OCI-LY3 (cell line): Measurements from ENCODE around the gene WNT6.

Source experiments
- H2AFZ ChIP-seq: fragments of 200-600, 300-600 bp; shearing (Covaris generic); 2 replicates; pipeline ENCODE4 v1.6.0; 2014; ENCODE audit warnings: antibody characterized with exemption, low read depth, low read length
- H3K27ac ChIP-seq: fragments of 200-600, 300-600 bp; sonication (generic); 2 replicates; pipeline ENCODE4 v1.5.1; 2014; ENCODE audit warnings: mild to moderate bottlenecking, low read length, moderate library complexity, mixed read lengths
- H3K27me3 ChIP-seq: fragments of 200-600, 300-600 bp; sonication (generic); 2 replicates; pipeline ENCODE4 v1.6.1; 2014; ENCODE audit warnings: low read depth, low read length, mixed read lengths
- H3K36me3 ChIP-seq: fragments of 200-600, 300-600 bp; sonication (generic); replicated peaks from 2 replicates; pipeline ENCODE3; 2014; ENCODE audit warnings: low read depth, low read length, mixed read lengths
- H3K4me1 ChIP-seq: fragments of 300-600, 200-600 bp; sonication (generic); 2 replicates; pipeline ENCODE4 v1.6.1; 2014; ENCODE audit warnings: low read length, mixed read lengths
- H3K4me2 ChIP-seq: fragments of 200-600, 300-600 bp; sonication (generic); 2 replicates; pipeline ENCODE4 v1.6.1; 2014; ENCODE audit warnings: low read length, mixed read lengths
- H3K4me3 ChIP-seq: fragments of 300-600, 200-600 bp; sonication (generic); 2 replicates; pipeline ENCODE4 v1.5.1; 2014; ENCODE audit warnings: antibody characterized with exemption, mild to moderate bottlenecking, low read length, moderate library complexity
- H3K79me2 ChIP-seq: fragments of 300-600, 200-600 bp; shearing (Covaris generic); 2 replicates; pipeline ENCODE4 v1.6.1; 2014; ENCODE audit warnings: mild to moderate bottlenecking, low read length, mixed read lengths
- H3K9ac ChIP-seq: fragments of 300-600, 200-600 bp; shearing (Covaris generic); 2 replicates; pipeline ENCODE4 v1.6.0; 2014; ENCODE audit warnings: mild to moderate bottlenecking, low read length, moderate library complexity
- H3K9me3 ChIP-seq: fragments of 200-600, 300-600 bp; shearing (Covaris generic); 2 replicates; pipeline ENCODE4 v1.6.1; 2014; ENCODE audit warnings: low read length, mixed read lengths; ENCODE audit not compliant: insufficient read depth
- H4K20me1 ChIP-seq: fragments of 200-600, 300-600 bp; sonication (generic); 2 replicates; pipeline ENCODE4 v1.6.1; 2016; ENCODE audit warnings: low read length, mixed read lengths; ENCODE audit not compliant: insufficient read depth
- EZH2phosphoT487 ChIP-seq: fragments of 200-600 bp; shearing (Covaris generic); IDR thresholded peaks from 2 replicates; pipeline ENCODE4 v1.6.1; 2018; ENCODE audit warnings: antibody characterized with exemption, mixed run types, low read depth
- TF ChIP-seq, protein P1 (sequence below): fragments of 200-600, 300-600 bp; sonication (generic); IDR thresholded peaks from 2 replicates; pipeline ENCODE4 v1.5.1; 2014; ENCODE audit warnings: antibody characterized with exemption, low read length, low read depth

The WNT6 gene

DNA sequence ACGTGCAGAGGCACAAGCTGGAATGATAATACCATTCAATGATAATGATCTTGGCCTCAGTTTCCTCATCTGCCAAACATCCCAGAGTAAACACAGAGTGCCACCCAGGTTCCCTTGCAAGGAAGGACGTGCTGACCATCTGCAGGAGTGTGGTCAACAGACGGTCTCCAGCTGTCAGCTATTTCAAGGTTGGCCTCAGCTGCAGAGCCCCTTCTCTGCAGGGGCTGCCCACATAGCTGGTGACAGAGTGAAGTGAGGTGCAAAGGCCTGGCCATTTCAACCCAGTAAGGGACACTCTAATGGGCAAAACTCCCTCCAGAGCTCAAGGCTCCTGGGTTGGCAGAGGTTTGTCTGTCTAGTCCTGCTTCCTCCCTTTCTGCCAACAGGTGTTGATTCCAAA, 8.3 kb upstream of the WNT6 start:
- Histone ChIP-seq H3K27me3 (no peaks in the 10 kb centered on the region; the same call in 1 of the 2 replicates), H4K20me1 (no peaks in the 10 kb centered on the region), H3K4me1 (no peaks in the 10 kb centered on the region), H2AFZ (no peak overlapping the region), H3K36me3 (no peaks in the 10 kb centered on the region), H3K9ac (no peak overlapping the region), H3K27ac (no peak overlapping the region), H3K4me2 (no peak overlapping the region), H3K79me2 (no peaks in the 10 kb centered on the region), H3K4me3 (no peak overlapping the region), H3K9me3 (no peaks in the 10 kb centered on the region)
- TF ChIP-seq, protein P1, sequence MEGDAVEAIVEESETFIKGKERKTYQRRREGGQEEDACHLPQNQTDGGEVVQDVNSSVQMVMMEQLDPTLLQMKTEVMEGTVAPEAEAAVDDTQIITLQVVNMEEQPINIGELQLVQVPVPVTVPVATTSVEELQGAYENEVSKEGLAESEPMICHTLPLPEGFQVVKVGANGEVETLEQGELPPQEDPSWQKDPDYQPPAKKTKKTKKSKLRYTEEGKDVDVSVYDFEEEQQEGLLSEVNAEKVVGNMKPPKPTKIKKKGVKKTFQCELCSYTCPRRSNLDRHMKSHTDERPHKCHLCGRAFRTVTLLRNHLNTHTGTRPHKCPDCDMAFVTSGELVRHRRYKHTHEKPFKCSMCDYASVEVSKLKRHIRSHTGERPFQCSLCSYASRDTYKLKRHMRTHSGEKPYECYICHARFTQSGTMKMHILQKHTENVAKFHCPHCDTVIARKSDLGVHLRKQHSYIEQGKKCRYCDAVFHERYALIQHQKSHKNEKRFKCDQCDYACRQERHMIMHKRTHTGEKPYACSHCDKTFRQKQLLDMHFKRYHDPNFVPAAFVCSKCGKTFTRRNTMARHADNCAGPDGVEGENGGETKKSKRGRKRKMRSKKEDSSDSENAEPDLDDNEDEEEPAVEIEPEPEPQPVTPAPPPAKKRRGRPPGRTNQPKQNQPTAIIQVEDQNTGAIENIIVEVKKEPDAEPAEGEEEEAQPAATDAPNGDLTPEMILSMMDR = no peak
- no peak for TF ChIP-seq EZH2phosphoT487

DNA sequence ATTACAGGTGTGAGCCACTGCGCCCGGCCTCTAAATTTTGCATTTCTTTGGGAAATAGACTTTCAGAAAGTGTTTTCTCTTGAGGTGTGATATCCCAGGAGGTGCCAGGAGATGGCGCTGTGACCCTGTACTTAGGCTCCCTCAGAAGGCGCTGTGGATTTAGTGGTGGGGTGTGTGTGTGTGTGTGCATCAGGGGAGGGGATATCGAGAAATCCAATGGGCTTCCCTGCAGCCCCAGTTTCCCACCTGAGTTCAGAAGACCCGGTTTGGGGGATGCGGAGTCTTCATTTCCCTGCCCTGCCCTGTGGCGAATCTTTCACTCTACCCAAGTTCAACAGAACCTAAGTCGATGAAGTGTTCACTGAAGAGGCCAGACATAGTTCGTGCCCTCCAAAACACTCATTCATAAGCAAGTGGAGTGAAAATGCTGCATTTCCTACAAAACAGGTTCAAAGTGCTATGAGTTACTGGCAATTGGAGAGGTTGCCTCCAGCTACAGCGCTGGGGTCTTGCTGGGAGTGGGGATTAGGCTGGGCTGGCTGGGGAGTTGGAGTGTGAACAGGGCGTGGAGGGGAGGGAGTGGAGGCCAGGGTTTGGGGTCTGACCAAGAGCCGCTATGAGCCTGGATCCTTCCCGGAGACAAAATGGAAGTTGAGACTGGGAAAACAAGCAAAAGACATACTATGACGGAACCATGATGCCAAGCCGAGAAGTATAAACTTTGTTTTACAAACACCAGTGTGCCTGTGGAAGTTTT, 6.5 kb upstream of the WNT6 start:
- Histone ChIP-seq H3K79me2 (no peaks in the 10 kb centered on the region), H3K4me3 (peak overlapping the region; percentile 65), H2AFZ (no peak overlapping the region), H3K36me3 (no peaks in the 10 kb centered on the region), H3K9me3 (no peaks in the 10 kb centered on the region), H3K9ac (no peak overlapping the region), H3K4me2 (peak overlapping the region; percentile 75), H3K4me1 (no peaks in the 10 kb centered on the region), H3K27me3 (no peaks in the 10 kb centered on the region; the same call in 1 of the 2 replicates), H4K20me1 (no peaks in the 10 kb centered on the region), H3K27ac (no peak overlapping the region)
- TF ChIP-seq, protein P1 = peak; percentile 77
- no peak for TF ChIP-seq EZH2phosphoT487

DNA sequence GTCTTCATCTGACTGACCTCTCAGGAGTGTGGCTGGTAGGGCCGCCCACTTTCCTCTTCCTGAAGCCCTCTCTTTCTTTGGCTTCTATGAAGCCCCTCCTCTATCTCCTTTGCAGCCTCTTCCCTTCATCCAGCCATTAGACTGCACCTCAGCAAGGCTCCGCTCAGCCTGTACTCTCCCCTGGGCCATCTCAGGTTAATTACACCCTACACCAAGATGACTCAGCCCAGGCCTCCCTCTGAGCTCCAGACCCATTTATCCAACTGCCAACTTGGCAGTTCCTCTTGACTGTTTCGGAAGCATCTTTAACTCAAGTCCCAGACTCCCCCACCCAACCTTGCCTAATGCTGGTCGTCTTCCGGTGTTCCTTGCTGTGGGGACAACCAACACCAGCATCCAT, 5.8 kb upstream of the WNT6 start:
- Histone ChIP-seq H3K9ac (no peak overlapping the region), H3K27me3 (no peaks in the 10 kb centered on the region; the same call in 1 of the 2 replicates), H3K36me3 (no peaks in the 10 kb centered on the region), H3K79me2 (no peaks in the 10 kb centered on the region), H3K4me1 (no peaks in the 10 kb centered on the region), H4K20me1 (no peaks in the 10 kb centered on the region), H2AFZ (no peak overlapping the region), H3K27ac (no peak overlapping the region), H3K4me3 (no peak overlapping the region), H3K9me3 (no peaks in the 10 kb centered on the region), H3K4me2 (no peak overlapping the region)
- TF ChIP-seq, protein P1 = no peak
- no peak for TF ChIP-seq EZH2phosphoT487

DNA sequence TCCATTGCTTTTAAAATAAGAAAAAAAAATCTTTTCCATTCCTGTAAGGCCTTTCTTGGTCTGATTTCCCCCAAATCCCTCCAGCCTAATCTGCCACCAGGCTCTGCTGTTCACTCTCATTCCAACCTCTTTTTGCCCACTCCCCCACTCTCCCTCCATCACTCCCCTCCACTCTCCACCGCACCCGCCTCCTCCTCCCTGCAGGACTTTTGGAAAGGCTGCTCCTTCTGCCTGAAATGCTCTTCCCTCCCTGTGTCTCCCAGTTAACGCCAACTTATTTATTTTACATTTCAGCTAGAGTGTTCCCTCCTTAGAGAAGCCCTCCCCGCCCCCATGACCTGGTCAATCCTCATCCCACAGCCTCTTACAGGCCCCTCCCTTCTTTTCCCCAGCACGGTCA, 4.7 kb upstream of the WNT6 start:
- no peak overlapping the region for H3K4me2 ChIP-seq

More for the DNA sequence above, 4.7 kb upstream of the WNT6 start:
- Histone ChIP-seq H3K79me2 (no peaks in the 10 kb centered on the region), H3K4me1 (no peaks in the 10 kb centered on the region), H3K27ac (no peak overlapping the region), H3K27me3 (no peaks in the 10 kb centered on the region; the same call in 1 of the 2 replicates), H3K4me3 (no peak overlapping the region), H3K9me3 (no peaks in the 10 kb centered on the region), H3K36me3 (no peaks in the 10 kb centered on the region), H3K9ac (no peak overlapping the region), H2AFZ (no peak overlapping the region), H4K20me1 (no peaks in the 10 kb centered on the region)
- TF ChIP-seq, protein P1 = no peak
- no peak for TF ChIP-seq EZH2phosphoT487
